Dermis microvascular lymphatic vessel endothelial cell (primary cell): Measurements from ENCODE around the gene MRS2. TPM values are rescaled to one million over a fixed set of nuclear protein-coding genes. Genes with fewer than 3 reads are reported as not detected.

ENCODE experiments used
- DNase-seq, 2 donors: peaks; one replicate each; pipeline versions ENCODE4 v3.0.0 to v3.0.0-alpha.2; 2010; ENCODE audit warnings: low read depth in 2 of 2
- total RNA-seq: library from RNA; depleted of rRNA; stranded (reverse); fragments of >200 nt; gene quantifications from 2 replicates; pipeline ENCODE4 v1.2.1, GENCODE V29; 2014

MRS2 gene
- total RNA-seq, 1 donor from 2014 or later, result 8.0 TPM

GRCh38 chr6:24464253-24465038, 61.7 kb downstream of the MRS2 start:
- DNase-seq, result no peak

- no peak for DNase-seq
Measured at GRCh38 chr6:24469811-24470210, 67.1 kb downstream of the MRS2 start.

- DNase-seq, result no peak
Measured at GRCh38 chr6:24472181-24472580, 69.4 kb downstream of the MRS2 start.

Other genes with a start within 250 kb of the MRS2 start
- gene DCDC2, start 44.9 kb upstream of the MRS2 start, total RNA-seq, result under 0.01 TPM in 1 of 2 replicates, not detected in the other
- gene GPLD1, start 86.6 kb downstream of the MRS2 start, total RNA-seq, result 0.13 and 0.25 TPM in 2 replicates
- 0.64 and 2.7 TPM in 2 replicates for gene ALDH5A1, start 92.0 kb downstream of the MRS2 start, total RNA-seq
- gene KIAA0319, start 243.3 kb downstream of the MRS2 start, total RNA-seq, result under 0.01 TPM in 1 of 2 replicates, not detected in the other